COLO668 (cell line): ENCODE measurements around the gene CORO2B.
"Not testable (repeated sequence)": the region's sequence is repeated elsewhere in the genome, so short reads cannot be mapped to it uniquely, and the experiment has no call there.

Experiments
- DNase-seq: peaks from one replicate; lab custom pipeline; 2025; ENCODE audit not compliant: unreplicated experiment; lab: John Stamatoyannopoulos, UW

Gene CORO2B

GRCh38 chr15:68604840-68605478 is 26.2 kb downstream of the CORO2B start:
- DNase-seq: not testable (repeated sequence)

GRCh38 chr15:68606375-68606774 is 27.6 kb downstream of the CORO2B start:
- no peak for DNase-seq

DNA sequence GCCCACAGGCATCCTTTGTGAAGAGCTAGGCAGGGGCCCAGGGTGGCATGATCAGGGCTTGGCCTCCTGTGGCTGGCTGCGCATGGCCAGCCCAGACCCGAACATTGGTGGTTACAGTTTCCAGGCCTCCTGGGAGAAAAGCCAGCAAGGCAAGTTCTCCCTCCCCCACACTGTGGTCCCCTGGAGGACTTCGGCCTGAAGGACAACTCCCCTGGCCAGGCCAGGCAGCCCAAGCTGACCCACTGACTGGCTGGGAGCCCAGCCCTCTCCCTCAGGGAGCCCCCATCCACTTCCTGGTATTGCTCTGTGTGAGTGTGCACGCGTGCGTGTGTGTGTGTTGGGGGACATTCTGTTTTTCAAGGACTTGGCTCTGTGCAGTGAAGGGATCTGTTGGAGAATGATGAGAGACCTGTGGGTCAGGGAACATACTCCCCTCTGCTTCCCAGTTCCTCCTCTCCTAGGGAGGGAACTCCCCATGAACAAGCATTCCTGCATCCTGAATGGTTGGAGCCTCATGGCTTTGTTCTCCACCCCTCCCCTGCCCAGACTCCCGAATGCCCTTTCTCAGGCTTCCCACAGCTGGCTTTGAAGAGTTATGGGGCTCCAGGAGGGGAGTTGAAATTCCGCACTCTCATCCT is 29.5 kb downstream of the CORO2B start:
- DNase-seq: no peak

- DNase-seq: no peak
These were observed 30.0 kb downstream of the CORO2B start for GRCh38 chr15:68608844-68609232.

GRCh38 chr15:68609629-68610028 is 30.8 kb downstream of the CORO2B start:
- no peak for DNase-seq

DNA sequence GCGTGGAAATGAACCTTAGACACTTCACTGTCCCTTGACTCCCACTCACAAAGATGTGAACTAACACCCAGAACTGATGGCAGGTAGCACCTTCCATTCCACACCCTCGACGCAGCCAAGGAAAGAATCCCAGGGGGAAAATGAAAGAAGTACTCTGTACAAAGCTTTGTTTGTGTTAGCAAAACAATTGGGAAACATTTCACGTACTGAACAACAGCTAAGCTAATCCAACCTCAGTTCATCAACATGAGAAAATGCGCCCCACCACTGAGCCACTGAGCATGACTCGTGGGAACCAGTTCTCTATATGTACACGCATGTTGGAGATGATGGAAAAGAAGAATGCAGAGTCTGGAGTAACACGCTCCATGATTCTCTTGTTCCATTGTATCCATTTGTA is 32.0 kb downstream of the CORO2B start:
- DNase-seq: no peak

DNA sequence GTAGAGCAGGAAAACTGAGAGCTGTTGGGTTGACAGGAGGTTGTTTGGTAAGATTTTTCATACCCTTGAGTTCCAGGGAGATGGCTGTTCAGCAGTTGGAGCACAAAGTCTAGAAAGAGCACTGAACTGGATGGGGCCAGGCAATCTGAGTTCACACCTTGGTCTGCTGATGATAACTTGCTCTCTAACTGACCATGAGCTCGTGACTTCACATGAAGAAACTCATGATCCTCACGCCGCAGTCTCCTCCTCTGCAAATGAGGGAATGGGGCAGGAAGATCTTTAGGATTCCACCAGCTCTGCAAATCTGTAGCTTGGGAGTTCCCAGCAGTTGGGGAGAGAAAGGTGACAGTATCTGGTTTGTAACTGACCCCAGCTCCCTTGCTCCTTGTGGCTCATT is 33.7 kb downstream of the CORO2B start:
- DNase-seq: no peak

GRCh38 chr15:68612979-68613740 is 34.4 kb downstream of the CORO2B start:
- DNase-seq: no peak

DNA sequence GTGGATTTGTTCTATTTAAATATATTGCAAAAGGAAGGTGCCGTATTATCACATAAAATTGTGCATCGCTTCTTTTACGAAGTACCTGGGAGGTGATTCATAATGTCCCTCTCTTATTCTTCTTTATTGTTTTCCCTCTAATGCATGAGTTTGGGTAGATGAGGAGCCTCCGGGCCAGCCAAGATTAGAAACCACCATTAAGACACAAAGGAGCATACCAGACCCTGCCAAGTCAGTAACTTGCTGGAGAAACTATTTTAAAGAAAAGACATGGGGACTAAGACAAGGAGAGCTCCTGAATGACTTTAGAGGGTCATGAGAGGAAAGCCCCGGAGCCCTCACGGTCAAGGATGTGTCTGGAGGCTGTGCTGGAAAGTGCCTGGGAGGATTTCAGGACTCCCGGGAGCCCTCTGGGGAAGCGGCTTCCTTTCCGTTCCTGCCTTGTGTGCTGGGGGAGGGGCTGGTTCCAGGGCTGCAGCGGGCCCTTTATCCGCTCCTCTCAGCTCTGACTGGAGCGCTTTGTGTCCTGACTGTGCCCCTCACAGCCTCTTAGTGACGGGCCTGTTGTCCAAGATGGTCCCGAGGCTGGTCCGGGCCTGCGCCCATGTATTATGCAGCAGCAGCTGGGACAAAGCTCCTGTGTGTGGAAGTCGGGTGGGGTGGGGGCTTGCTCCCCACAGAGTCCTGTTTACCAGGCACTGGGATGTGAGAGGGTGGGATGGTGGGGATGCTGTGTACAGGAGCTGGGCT is 35.7 kb downstream of the CORO2B start:
- no peak for DNase-seq

DNA sequence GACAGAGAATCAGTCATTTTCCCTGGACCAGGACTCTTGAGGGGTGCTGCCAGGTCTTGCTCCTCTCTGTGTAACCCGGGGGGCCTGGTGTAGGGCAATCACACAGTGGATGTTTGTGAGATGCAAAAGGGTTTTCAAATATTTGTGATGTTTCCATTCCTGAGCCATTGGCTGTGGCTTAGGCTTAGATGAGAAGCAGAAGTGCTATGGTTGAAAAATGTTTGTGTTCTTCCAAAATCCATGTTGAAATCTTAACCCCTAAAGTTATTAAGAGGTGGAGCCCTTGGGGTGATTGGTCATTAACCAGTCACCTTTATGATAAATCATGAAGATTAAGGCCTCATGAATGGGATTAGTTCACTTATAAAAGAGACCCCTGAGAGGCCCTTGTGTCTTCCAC is 36.5 kb downstream of the CORO2B start:
- no peak for DNase-seq

GRCh38 chr15:68615811-68616210 is 37.0 kb downstream of the CORO2B start:
- DNase-seq: no peak

DNA sequence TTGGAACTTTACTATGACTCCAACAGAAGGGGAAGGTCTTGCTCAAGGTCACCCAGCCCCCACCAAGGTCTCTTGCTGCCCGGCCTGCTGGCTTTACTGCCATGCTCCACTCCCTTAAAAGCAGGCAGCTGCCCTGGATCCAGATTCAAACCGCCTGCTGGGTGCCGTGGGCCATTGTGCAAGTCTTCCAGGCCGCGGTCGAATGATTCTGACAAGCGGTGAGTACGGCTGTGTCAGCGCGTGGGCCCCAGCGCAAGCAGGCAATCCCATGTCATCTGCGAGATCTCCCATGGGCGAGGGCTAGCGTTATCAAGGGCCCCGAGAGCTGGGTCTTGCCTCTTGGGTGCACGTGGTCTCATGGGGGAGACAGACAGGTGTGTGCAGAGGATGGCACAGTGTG is 37.6 kb downstream of the CORO2B start:
- no peak for DNase-seq

DNA sequence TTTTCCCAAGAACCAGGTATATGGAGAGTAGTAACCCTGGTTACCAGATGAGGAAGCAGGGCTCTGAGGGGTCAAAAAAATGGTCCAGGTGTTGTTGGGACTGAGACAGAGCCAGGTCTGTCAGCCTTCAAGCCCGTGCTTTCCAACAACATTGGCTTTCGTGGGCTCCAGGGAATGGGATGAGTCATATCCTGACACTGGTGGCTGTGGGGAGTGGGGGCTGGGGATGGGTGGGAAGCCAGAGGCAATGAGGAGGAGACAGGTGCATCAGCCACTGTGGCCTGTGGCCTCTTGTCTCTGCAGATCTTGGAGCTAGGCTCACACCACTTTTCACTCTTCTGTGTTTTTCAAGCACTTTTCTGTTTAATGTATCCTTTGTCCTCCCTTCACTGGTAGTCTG is 38.2 kb downstream of the CORO2B start:
- peak; percentile 43 for DNase-seq

GRCh38 chr15:68617777-68618176 is 39.0 kb downstream of the CORO2B start:
- no peak for DNase-seq

GRCh38 chr15:68618394-68618793 is 39.6 kb downstream of the CORO2B start:
- peak; percentile 13 for DNase-seq

- DNase-seq: peak; percentile 52
These were observed 40.3 kb downstream of the CORO2B start for GRCh38 chr15:68618908-68619698.

DNA sequence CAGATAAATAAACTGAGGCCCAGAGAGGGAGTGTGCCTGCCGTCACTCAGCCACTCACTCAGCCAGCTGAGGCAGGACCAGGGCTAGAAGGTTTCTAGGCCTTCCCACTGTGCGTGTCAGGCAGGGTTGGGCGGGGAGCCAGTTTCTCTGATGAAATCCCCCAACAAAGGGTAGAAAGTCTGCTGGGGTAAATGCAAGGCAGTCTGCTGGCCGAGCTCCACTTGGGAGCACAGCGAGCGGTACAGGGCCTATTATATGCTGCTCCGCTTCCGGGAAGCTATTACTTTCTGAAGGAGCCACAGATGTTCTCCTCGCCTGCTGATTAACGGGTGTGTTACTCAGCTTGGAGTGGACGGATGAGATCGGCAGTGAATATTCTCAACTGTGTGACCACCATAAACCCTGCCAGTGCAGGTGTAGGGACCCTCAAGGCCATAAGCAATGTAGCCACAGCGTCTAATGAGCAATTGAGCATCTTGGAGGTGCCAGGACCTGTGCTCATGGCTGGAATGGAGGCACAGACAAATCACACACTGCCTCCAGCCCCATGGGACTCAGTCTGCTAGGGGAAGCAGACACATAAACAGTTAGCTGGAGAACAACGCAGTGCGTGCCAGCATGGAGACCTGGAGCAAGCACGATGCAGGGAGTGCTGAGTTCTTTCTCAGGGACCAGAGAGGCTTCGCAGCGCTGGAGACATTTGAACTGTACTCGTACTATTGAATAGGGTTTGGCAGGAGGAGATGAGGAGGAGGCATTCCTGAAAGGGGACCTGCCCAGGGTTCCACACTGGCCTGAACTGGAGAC is 42.1 kb downstream of the CORO2B start:
- no peak for DNase-seq

DNA sequence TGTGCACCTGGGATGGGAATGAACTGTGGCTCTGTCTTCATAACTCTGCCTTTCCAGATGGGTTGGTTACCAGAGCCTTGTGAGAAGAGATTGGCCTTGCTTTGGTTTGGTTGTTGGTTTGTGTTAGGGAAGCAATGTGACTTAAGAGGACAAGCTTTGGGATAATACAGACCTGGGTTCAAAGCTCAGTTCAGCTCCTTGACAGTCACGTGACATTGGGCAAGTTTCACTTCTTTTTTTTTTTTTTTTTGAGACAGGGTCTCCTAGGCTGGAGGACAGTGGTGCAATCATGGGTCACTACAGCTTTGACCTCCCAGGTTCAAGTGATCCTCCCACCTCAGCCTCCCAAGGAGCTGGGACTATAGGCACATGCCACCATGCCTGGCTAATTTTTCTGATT is 42.7 kb downstream of the CORO2B start:
- no peak for DNase-seq

DNA sequence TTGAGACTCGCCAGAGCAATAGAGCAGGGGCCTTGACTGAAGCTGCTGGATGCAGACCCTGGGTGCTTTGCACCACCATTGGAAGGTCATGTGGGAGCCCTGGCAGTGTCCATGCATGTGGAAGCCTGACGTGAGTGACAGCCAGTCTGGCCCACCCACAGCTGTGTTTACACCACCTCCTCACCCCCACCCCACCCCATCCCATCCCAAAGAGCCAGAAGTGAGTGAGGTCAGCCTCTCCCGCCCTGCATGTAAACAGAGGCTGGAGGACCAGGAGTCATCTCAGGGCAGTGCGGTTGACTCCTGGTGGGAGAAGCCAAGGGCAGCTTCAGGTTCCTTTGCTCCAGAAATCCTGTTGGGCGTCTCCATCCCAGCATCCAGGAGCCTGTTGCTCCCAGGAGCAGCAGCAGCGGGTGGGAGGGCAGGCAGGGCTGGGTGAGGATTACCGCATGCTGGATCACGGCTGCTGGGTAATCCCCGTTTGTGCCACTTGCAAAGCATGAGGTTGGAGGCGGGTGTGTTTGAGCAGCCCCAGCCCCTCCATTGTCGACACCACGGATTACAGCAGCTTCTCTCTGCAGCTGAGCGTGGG is 44.6 kb downstream of the CORO2B start:
- DNase-seq: no peak

DNA sequence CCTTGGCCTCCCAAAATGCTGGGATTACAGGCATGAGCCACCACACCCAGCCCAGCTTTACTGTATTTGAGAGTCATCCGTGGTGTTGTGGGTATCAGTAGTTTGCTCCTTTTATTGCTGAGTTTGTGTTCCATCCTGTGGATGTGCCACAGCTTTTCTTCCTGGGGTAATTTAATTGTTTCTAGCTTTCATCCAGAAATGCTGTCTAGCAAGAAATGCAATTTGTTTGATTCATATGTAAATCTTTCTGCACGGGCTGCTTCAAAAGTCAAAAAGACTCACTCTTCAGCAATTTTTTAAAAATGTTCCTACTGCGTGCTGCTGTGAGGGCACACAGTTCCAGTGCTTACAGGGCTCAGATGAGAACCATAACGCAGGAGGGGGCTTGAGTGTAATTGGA is 47.1 kb downstream of the CORO2B start:
- DNase-seq: no peak
